Adrenal gland (tissue), 12 donors: ENCODE results near the gene OR5C1. TPM values are rescaled to one million over a fixed set of nuclear protein-coding genes. Genes with fewer than 3 reads are reported as not detected.
A peak's percentile ranks its signal among the peaks of the same experiment; 100 is the strongest.

Source experiments
- DNase-seq, 7 donors: peaks; one replicate each; pipeline ENCODE4 v3.0.0-alpha.2; 2019 to 2020
- H3K27ac ChIP-seq, 5 donors: fragments of 200-600 bp; sonication (generic) in 4 of 5; 1 replicate in 3 of 5; 2 replicates in 2 of 5; pipeline versions ENCODE4 v1.5.1 to v1.8.0; 2016 to 2020; ENCODE audit warnings: mild to moderate bottlenecking in 1 of 5
- H3K27me3 ChIP-seq: fragments of 200-600 bp; 2 replicates; pipeline ENCODE4 v1.8.0; 2021
- H3K36me3 ChIP-seq, 2 donors: fragments of 200-600 bp; replicated peaks in 1 of 2; 1 replicate in 1 of 2; 2 replicates in 1 of 2; pipeline versions ENCODE4 v1.5.1 to v1.8.0; 2018 to 2022
- H3K4me1 ChIP-seq, 2 donors: fragments of 200-600 bp; replicated peaks in 1 of 2; 1 replicate in 1 of 2; 2 replicates in 1 of 2; pipeline versions ENCODE4 v1.5.1 to v1.8.0; 2018 to 2021
- H3K4me3 ChIP-seq, 4 donors: fragments of 200-600 bp; sonication (generic) in 3 of 4; one replicate each; pipeline ENCODE4 v1.5.1; 2016 to 2018
- H3K9me3 ChIP-seq, 3 donors: fragments of 200-600 bp; sonication (generic) in 1 of 3; replicated peaks in 1 of 3; 1 replicate in 2 of 3; 2 replicates in 1 of 3; pipeline versions ENCODE4 v1.5.1 to v1.8.0; 2016 to 2021
- POLR2A ChIP-seq, 2 donors: fragments of 450-650 bp; IDR thresholded peaks; one replicate each; pipeline ENCODE4 v1.6.1; 2017; ENCODE audit warnings: antibody characterized with exemption in 2 of 2, mild to moderate bottlenecking in 2 of 2, moderate library complexity in 1 of 2
- WGBS, 4 donors: extraction: QIAGEN DNeasy Blood & Tissue Kit in 2 of 4; methylation state at CpG; one replicate each; pipeline versions ENCODE4 v1.1.5 to v1.1.7; 2013 to 2017; 5-methylcytosine and 5-hydroxymethylcytosine counted together
- intact Hi-C, 2 donors: fragments of 100-400 bp; cut with DNase I; formaldehyde crosslinking; loops; one replicate each; pipeline versions ENCODE4 v1.14.1 to v1.15.0; 2022 to 2023
- polyA plus RNA-seq, 3 donors: library from polyadenylated mRNA; stranded (reverse); fragments of 200-250 nt in 2 of 3; fragments of 350-450 nt in 1 of 3; fragmentation: Illumina TruSeq in 1 of 3; extraction: RNeasy Lipid Tissue Mini Kit (QIAGEN cat#74804) in 1 of 3; gene quantifications; one replicate each; pipeline ENCODE4 v1.2.3, GENCODE V29; 2013 to 2014
- total RNA-seq, 9 donors: library from RNA; depleted of rRNA in 4 of 9; stranded (reverse); fragments of >200 nt in 4 of 9; fragments of 120-200 nt in 1 of 9; fragmentation: NEBNext Ultra II Directional in 1 of 9; extraction: Animal tissue kit (Norgen Biotek cat#: 25700) in 1 of 9; gene quantifications; one replicate each; pipeline versions ENCODE4 v1.1.0 to v1.2.4, GENCODE V29; 2013 to 2023
- TF ChIP-seq, protein P1 (sequence below), 6 experiments: fragments of 450-650 bp in 4 of 6; fragments of 200-600 bp in 2 of 6; sonication (generic) in 1 of 6; IDR thresholded peaks; 1 replicate in 5 of 6; 2 replicates in 1 of 6; pipeline versions ENCODE4 v1.5.1 to v1.8.0; 2016 to 2021; ENCODE audit warnings: antibody characterized with exemption in 6 of 6, mild to moderate bottlenecking in 2 of 6, moderate library complexity in 1 of 6
- donor health status: healthy with polysubstance abuse.
- donor health status: Bipolar disorder and iron deficiency.
- donor health status: DM: yes; HTN: yes; CAD: no.
- donor health status: DM: no; HTN: no; CAD: no.
- donor health status: DM: no; HTN: no; CAD: no.
- donor health status: DM: yes; HTN: yes; CAD: no.

OR5C1 gene
- total and polyA plus RNA-seq, 12 donors: not detected

DNA sequence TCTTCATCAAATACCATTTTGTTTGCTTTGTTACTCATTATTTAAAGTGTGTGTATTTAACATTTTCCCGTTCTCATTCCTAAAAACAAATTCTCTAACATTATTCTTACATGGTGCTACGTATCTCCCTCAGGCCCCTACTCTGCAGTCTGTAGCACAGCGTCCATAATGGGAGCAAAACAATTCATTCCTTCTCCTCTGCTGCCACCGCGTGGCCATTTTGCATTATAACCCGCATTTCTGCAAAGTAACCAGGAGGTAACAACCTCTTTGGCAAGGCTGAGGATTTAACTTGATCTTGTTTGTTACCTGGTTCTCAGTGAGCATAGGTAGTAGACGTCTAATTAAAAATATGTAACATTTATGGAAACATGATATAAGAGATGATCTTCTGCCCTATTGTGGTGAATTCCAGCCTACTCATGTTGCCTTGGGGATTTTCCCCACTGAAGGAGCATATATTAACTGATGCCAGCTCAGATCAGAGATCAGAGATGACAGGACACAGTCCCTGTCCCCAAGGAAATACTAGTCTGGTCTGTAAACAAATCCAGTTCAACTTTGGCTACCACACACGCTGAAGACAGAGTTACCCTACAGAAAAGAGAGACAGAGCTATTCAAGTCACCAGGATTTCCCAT is 21.7 kb downstream of the OR5C1 start:
- intact Hi-C loops: loop anchor here in 1 of 2 donors (2.0 kb wide), 1 partner anchor 346 kb away; no protein-coding TSS in a partner anchor
- no peak for TF ChIP-seq POLR2A (IDR thresholded peaks at IDR 0.05)
- TF ChIP-seq, protein P1, sequence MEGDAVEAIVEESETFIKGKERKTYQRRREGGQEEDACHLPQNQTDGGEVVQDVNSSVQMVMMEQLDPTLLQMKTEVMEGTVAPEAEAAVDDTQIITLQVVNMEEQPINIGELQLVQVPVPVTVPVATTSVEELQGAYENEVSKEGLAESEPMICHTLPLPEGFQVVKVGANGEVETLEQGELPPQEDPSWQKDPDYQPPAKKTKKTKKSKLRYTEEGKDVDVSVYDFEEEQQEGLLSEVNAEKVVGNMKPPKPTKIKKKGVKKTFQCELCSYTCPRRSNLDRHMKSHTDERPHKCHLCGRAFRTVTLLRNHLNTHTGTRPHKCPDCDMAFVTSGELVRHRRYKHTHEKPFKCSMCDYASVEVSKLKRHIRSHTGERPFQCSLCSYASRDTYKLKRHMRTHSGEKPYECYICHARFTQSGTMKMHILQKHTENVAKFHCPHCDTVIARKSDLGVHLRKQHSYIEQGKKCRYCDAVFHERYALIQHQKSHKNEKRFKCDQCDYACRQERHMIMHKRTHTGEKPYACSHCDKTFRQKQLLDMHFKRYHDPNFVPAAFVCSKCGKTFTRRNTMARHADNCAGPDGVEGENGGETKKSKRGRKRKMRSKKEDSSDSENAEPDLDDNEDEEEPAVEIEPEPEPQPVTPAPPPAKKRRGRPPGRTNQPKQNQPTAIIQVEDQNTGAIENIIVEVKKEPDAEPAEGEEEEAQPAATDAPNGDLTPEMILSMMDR (IDR thresholded peaks at IDR 0.05): peak; percentile 58 to 95 (median 84)
- Histone ChIP-seq H3K27ac (no peak overlapping the region), H3K4me1 (no peaks in the 10 kb centered on the region), H3K36me3 (no peaks in the 10 kb centered on the region), H3K4me3 (no peak overlapping the region), H3K27me3 (no peaks in the 10 kb centered on the region), H3K9me3 (no peaks in the 10 kb centered on the region)
- WGBS, 4 donors: 4 to 6% (median 5%) methylated on average over 8 of the region's 8 CpGs
- peak; percentile 55 to 90 (median 70) for DNase-seq

DNA sequence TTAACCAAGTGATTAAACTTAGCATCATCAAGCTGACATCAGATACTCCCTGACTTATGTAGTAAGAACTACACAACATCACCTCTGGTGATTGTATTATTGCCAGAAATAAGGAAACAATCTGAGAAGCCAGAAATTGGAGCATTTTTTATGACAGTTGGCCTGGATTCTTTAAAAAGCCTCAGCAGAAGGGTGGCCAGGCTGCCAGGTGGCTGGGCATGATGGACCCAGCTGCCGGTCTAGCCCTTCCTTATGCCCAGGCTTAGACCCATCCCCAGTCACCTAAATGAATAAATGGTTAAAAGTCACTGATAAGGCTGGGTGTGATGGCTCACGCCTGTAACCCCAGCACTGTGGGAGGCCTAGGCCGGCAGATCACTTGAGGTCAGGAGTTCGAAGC is 24.0 kb downstream of the OR5C1 start:
- DNase-seq: peak in 1 of 7 donors; percentile 20
- intact Hi-C loops: no loop called here
- Histone ChIP-seq H3K27ac (no peak overlapping the region), H3K36me3 (peaks cover 0 to 2% of the 10 kb centered on the region in 2 donors), H3K4me3 (no peak overlapping the region), H3K9me3 (no peaks in the 10 kb centered on the region), H3K27me3 (no peaks in the 10 kb centered on the region), H3K4me1 (no peaks in the 10 kb centered on the region)
- WGBS, 4 donors: 80 to 84% (median 82%) methylated on average over 3 to 4 of the region's 4 CpGs
- TF ChIP-seq, protein P1 (IDR thresholded peaks at IDR 0.05): no peak
- no peak for TF ChIP-seq POLR2A (IDR thresholded peaks at IDR 0.05)

DNA sequence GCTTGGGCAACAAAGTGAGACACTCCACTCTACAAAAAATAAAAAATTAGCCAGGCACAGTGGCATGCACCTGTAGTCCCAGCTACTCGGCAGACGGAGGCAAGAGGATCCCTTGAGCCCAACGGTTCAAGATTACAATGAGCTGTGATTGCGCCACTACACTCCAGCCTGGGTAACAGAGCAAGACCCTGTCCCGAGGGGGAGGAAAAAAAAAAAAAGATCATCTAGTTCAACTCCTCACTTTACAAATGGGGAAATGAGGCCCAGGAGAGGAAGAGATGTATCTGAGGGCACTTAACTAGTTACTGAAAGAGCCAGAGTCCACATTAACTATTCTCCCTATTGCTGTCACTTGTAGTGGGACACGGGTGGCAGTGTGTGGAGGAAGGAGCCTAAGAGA is 25.8 kb downstream of the OR5C1 start:
- intact Hi-C loops: no loop called here
- WGBS, 4 donors: 65 to 77% (median 72%) methylated on average over 6 of the region's 6 CpGs
- Histone ChIP-seq H3K36me3 (peaks cover 0 to 9% of the 10 kb centered on the region in 2 donors), H3K27ac (no peak overlapping the region), H3K4me1 (no peaks in the 10 kb centered on the region), H3K4me3 (no peak overlapping the region), H3K27me3 (no peaks in the 10 kb centered on the region), H3K9me3 (no peaks in the 10 kb centered on the region)
- peak in 1 of 7 donors; percentile 30 for DNase-seq
- TF ChIP-seq, protein P1 (IDR thresholded peaks at IDR 0.05): no peak
- no peak for TF ChIP-seq POLR2A (IDR thresholded peaks at IDR 0.05)

DNA sequence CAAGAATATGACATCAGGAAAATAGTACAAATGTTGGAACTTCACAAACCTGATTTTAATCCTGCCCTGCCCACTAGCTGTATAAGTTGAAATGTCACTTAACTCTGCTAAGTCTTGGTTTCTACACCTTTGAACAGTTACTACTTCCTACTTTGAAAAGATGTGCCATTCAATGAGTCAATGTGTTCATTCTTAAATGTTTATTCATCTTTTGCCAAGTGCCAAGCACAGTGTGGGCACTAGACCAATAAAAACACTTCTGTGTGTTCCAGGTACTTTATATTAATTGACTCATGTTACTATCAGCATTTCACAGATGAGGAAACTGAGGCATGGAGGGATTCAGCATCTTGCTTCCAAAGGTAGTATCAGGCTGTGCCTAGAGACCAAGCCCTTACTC is 26.8 kb downstream of the OR5C1 start:
- Histone ChIP-seq H3K27me3 (no peaks in the 10 kb centered on the region), H3K4me3 (no peak overlapping the region), H3K36me3 (peaks cover 0 to 19% of the 10 kb centered on the region in 2 donors), H3K27ac (peak overlapping the region in 2 of 5 donors; percentile 2 to 45), H3K4me1 (no peaks in the 10 kb centered on the region), H3K9me3 (no peaks in the 10 kb centered on the region)
- no peak for DNase-seq
- intact Hi-C loops: no loop called here
- no peak for TF ChIP-seq POLR2A (IDR thresholded peaks at IDR 0.05)
- TF ChIP-seq, protein P1 (IDR thresholded peaks at IDR 0.05): no peak
